Large intestine (tissue), 3 donors: Measurements from ENCODE around the gene OMP. TPM values are rescaled to one million over a fixed set of nuclear protein-coding genes. Genes with fewer than 3 reads are reported as not detected.

Experiments
- DNase-seq, 2 donors: peaks; one replicate each; pipeline versions ENCODE4 v3.0.0 to v3.0.0-alpha.2; 2013
- H3K27ac ChIP-seq: one replicate; pipeline ENCODE4 v1.5.1; 2013; ENCODE audit warnings: low read length
- H3K27me3 ChIP-seq: 2 replicates; pipeline ENCODE4 v1.6.1; 2013; ENCODE audit warnings: low read length; ENCODE audit not compliant: control insufficient read depth, insufficient read depth
- H3K36me3 ChIP-seq: 2 replicates; pipeline ENCODE4 v1.6.1; 2013; ENCODE audit warnings: low read length; ENCODE audit not compliant: control insufficient read depth, insufficient read depth
- H3K4me1 ChIP-seq: one replicate; pipeline ENCODE4 v1.6.1; 2013; ENCODE audit warnings: low read length; ENCODE audit not compliant: control insufficient read depth, insufficient read depth
- H3K4me3 ChIP-seq: one replicate; pipeline ENCODE4 v1.5.1; 2013; ENCODE audit warnings: low read length
- H3K9me3 ChIP-seq: one replicate; pipeline ENCODE4 v1.6.1; 2013; ENCODE audit warnings: mild to moderate bottlenecking, low read depth, low read length, moderate library complexity; ENCODE audit not compliant: control insufficient read depth
- WGBS: methylation state at CpG from one replicate; pipeline ENCODE4 v1.1.5; 2013; ENCODE audit warnings: low lambda C conversion rate; ENCODE audit not compliant: insufficient coverage; 5-methylcytosine and 5-hydroxymethylcytosine counted together
- polyA plus RNA-seq: library from polyadenylated mRNA; unstranded; fragments of 120-200 nt; gene quantifications from one replicate; pipeline ENCODE4 v1.2.1, GENCODE V29; 2013

The OMP gene
- polyA plus RNA-seq, 1 donor: 1.1 TPM

DNA sequence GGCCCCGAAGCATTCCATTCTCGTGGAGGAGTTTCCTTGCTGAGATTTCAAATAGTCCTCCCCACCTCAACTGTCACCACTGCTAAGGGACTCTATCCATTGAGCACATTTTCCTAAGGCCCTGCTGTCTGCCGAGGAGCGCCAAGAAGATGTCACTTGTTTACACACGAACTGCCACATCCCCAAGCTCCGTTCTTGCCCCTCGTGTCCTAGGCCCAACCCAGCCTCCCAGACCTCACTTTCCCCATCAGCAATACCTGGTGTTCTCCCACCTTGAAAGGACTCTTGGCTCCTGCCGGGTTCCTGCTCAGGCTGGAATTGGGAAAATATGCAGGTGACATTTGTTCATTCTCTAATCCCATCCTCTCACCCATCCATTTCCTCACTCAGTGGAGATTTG lies 21.4 kb downstream of the OMP start:
- Histone ChIP-seq H3K4me3 (no peak overlapping the region), H3K4me1 (peaks cover 7% of the 10 kb centered on the region), H3K27ac (no peak overlapping the region), H3K27me3 (no peaks in the 10 kb centered on the region), H3K9me3 (no peaks in the 10 kb centered on the region), H3K36me3 (peaks cover 57% of the 10 kb centered on the region)
- no peak for DNase-seq
- WGBS: 100% methylated on average over 1 of the region's 8 CpGs

DNA sequence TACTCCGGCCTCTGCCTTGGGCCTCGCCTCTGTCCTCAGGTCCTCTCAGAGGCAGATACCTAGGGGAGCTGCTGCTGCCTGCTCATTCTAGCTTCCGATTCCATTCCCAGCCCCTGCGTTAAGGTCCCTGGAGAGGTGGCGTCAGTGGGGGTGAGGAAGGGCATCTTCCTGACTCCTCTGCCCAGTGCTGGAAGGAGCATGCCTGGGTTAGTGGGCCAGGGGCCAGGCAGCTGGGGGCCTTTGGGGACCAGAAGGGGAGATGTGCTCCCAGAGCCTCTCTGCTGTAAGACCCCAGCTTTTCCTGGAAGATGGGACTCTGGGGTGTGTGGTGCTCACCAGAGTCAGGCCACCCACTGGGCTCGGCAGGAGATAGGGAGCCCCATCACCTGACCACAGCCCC lies 21.8 kb downstream of the OMP start:
- WGBS: no CpG with 5 or more reads among the region's 6 CpGs
- Histone ChIP-seq H3K4me3 (no peak overlapping the region), H3K4me1 (peaks cover 7% of the 10 kb centered on the region), H3K36me3 (peaks cover 52% of the 10 kb centered on the region), H3K9me3 (no peaks in the 10 kb centered on the region), H3K27me3 (no peaks in the 10 kb centered on the region), H3K27ac (no peak overlapping the region)
- no peak for DNase-seq

DNA sequence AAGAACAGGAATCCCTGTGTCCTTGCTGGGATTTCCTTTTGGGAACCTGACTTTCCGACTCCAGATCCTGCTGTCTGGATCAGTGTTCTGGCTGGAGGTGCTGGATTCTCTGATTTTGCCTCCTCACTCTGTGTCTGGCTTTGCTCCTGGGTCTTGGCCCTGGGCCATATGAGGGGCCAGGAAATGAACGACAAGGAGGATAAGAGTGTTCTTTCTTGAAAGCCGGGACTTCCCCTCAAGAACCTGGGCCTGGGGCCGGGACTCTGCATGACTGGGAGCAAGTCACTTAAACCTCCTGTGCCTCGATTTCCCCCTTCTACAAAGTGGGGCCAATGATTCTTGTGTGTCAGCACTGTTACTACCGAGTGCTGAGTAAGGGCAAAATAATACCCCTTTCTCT lies 22.6 kb downstream of the OMP start:
- Histone ChIP-seq H3K27ac (no peak overlapping the region), H3K36me3 (peaks cover 46% of the 10 kb centered on the region), H3K4me3 (no peak overlapping the region), H3K4me1 (peaks cover 10% of the 10 kb centered on the region), H3K9me3 (no peaks in the 10 kb centered on the region), H3K27me3 (no peaks in the 10 kb centered on the region)
- DNase-seq: no peak
- 86% methylated on average over 1 of the region's 6 CpGs for WGBS

DNA sequence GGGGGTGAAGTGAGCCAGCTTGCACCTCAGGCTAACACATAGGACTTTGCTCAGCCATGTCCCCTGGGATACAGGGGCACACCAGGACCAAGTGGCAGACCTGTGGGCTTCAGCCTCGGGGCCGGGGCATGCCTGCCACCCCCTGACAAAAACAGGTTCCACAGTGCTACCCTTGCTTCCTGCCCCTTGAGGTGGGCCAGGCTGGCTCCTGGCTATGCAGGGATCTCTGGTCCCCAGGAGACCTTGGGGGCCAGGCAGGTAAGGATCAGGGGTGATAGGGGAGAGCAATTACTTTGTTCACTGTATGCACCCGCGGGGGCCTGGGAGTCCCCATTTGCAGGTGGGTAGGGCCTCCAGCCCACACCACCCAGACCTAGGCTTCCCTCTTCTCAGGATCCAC lies 23.1 kb downstream of the OMP start:
- H3K36me3 ChIP-seq: peaks cover 41% of the 10 kb centered on the region
- no peaks in the 10 kb centered on the region for H3K27me3 ChIP-seq
- H3K9me3 ChIP-seq: no peaks in the 10 kb centered on the region
- no peak overlapping the region for H3K4me3 ChIP-seq
- no peak overlapping the region for H3K27ac ChIP-seq
- WGBS: no CpG with 5 or more reads among the region's 4 CpGs
- DNase-seq: no peak
- H3K4me1 ChIP-seq: peaks cover 15% of the 10 kb centered on the region

DNA sequence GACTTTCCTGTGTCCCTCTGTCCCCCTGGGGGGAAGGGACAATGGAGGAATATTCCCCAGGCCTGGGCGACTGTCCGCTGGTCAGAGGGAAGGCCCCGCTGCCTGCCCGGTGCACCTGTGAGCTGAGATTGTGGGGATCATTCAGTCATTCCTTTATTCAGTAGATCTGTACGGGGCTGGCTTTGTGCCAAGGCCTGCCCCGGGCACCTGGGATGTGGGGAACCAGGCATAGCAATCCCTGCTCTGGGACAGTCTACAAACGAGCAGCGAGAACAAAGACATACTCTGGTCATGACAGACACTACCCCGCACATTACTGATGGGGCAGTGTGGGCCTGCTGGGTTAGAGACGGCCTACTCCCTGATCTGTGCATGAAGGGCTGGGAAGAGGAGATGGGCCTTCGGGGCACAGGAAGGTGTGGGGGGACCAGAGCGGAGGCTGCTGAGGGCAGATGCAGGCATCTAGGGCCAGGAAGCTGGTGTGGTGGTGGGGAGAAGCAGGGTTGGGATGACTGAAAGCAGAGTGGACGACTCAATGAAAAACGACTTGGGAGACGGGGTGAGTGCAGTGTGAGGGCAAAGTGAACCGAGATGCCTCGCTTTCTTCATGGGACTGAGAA lies 23.6 kb downstream of the OMP start:
- H3K27ac ChIP-seq: no peak overlapping the region
- no peaks in the 10 kb centered on the region for H3K9me3 ChIP-seq
- H3K4me3 ChIP-seq: no peak overlapping the region
- no peaks in the 10 kb centered on the region for H3K27me3 ChIP-seq
- H3K36me3 ChIP-seq: peaks cover 35% of the 10 kb centered on the region
- peaks cover 21% of the 10 kb centered on the region for H3K4me1 ChIP-seq
- WGBS: no CpG with 5 or more reads among the region's 17 CpGs
- DNase-seq: no peak

DNA sequence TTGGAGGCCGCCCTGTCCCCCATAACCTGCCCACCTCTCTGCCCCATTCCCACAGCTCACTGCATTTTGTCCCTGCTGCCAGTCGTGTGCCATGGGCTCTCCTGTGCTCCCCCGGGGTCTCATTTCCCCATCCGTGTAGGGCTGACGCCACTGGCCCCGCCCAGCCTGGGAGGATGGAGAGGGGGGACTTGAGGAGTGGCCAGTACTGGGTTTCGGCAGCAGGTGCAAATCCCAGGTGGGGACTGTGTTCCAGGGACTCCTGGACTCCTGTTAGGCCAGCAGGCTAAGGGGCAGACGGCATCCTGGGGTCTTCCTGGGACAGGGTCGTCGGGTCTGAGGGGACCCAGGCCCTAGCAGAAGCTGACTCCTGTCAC lies 24.2 kb downstream of the OMP start:
- no CpG with 5 or more reads among the region's 10 CpGs for WGBS
- no peaks in the 10 kb centered on the region for H3K27me3 ChIP-seq
- H3K27ac ChIP-seq: no peak overlapping the region
- no peaks in the 10 kb centered on the region for H3K9me3 ChIP-seq
- H3K4me3 ChIP-seq: peak overlapping the region; percentile 61
- peaks cover 29% of the 10 kb centered on the region for H3K36me3 ChIP-seq
- H3K4me1 ChIP-seq: peaks cover 26% of the 10 kb centered on the region
- DNase-seq: no peak

DNA sequence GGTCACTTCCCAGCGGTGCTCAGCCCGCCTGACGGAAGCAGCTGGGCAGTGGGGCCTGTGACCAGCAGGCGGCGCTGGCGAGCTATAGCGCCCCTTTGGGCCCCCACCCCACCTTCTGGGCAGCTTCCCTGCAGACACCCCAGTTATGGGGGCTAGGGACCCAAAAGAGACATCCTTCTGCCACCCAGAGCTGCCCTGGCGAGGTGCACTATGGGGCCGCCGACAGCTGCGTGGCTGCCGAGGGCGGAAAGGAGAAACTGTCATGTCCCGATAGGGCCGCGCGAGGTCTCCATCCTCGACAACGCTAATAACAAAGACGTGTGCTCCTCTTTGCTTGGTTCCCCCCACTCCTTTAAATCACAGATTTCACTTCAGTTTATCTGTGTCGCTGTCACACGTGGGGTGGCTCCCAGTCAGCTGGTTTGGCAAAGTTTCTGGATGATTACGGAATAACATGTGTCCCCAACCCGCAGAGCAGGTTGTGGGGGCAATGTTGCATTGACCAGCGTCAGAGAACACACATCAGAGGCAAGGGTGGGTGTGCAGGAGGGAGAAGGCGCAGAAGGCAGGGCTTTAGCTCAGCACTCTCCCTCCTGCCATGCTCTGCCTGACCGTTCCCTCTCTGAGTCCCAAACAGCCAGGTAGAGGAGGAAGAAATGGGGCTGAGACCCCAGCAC lies 24.7 kb downstream of the OMP start:
- peak; percentile 55 to 83 for DNase-seq
- no peaks in the 10 kb centered on the region for H3K27me3 ChIP-seq
- no peaks in the 10 kb centered on the region for H3K9me3 ChIP-seq
- H3K27ac ChIP-seq: peak overlapping the region; percentile 81
- no CpG with 5 or more reads among the region's 27 CpGs for WGBS
- H3K4me3 ChIP-seq: peak overlapping the region; percentile 61
- H3K36me3 ChIP-seq: peaks cover 25% of the 10 kb centered on the region
- H3K4me1 ChIP-seq: peaks cover 30% of the 10 kb centered on the region

DNA sequence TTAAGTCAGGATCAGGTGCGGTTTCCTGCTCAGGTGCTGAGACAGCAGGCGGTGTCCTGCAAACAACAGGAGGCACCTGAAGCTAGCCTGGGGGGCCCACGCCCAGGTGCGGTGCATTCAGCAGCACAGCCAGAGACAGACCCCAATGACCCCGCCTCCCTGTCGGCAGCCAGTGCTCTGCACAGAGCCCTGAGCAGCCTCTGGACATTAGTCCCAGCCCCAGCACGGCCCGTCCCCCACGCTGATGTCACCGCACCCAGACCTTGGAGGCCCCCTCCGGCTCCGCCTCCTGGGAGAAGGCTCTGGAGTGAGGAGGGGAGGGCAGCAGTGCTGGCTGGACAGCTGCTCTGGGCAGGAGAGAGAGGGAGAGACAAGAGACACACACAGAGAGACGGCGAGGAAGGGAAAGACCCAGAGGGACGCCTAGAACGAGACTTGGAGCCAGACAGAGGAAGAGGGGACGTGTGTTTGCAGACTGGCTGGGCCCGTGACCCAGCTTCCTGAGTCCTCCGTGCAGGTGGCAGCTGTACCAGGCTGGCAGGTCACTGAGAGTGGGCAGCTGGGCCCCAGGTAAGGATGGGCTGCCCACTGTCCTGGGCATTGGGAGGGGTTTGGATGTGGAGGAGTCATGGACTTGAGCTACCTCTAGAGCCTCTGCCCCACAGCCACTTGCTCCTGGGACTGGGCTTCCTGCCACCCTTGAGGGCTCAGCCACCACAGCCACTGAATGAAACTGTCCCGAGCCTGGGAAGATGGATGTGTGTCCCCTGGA lies 25.5 kb downstream of the OMP start, which contains the start of gene MYO7A:
Gene MYO7A (plus strand): TSS at position 327 of the 772 bp plus-strand sequence. CDS start 2,389 bp downstream, outside the sequence.
- no peaks in the 10 kb centered on the region for H3K9me3 ChIP-seq
- H3K4me3 ChIP-seq: peak within 1 kb of the TSS; percentile 61
- no CpG with 5 or more reads among the region's 20 CpGs for WGBS
- H3K4me1 ChIP-seq: peaks cover 30% of the 10 kb centered on the region
- H3K27me3 ChIP-seq: no peaks in the 10 kb centered on the region
- peaks cover 19% of the 10 kb centered on the region for H3K36me3 ChIP-seq
- H3K27ac ChIP-seq: peak within 1 kb of the TSS; percentile 81
- peak; percentile 95 to 96 for DNase-seq

DNA sequence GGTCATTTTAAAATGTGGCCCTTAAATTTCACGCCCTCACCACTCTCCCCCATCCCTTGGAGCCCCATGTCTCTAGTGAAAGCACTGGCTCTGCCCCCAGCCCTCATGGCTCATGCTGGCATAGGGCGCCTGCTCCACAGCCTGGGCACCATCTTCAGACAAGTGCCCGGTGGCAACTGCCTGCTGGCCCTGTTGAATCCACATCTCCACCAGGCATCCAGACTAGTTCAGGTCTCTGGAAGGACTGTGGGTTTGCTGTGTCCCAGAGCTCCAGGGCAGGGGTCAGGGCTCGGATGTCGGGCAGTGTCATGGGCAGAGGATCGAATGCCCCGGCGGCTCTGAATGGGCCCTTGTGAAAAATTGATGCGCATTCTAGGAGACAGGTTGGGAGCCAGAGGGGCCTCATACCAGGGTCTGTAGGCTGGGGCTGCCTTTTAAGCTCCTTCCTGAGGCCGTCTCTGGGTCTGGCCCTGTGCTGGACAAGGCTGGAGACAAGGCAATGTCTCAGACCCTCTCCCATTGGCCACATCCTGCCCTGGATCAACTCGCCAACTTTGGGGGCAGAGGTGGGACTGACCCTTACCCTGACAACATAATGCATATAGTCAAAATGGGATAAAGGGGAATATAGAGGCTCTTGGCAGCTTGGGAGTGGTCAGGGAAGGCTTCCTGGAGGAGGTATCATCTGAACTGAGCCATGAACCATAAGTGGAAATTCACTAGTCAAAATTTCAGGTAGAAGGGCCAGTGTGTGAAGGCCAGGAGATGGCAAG lies 26.6 kb downstream of the OMP start:
- Histone ChIP-seq H3K9me3 (no peaks in the 10 kb centered on the region), H3K4me1 (peaks cover 30% of the 10 kb centered on the region), H3K4me3 (peak overlapping the region; percentile 61), H3K27me3 (no peaks in the 10 kb centered on the region), H3K27ac (peak overlapping the region; percentile 81), H3K36me3 (peaks cover 10% of the 10 kb centered on the region)
- WGBS: no CpG with 5 or more reads among the region's 11 CpGs
- no peak for DNase-seq
